A204.1 (cell line): ENCODE measurements around the gene CRYBA4.
"Not testable (repeated sequence)": the region's sequence is repeated elsewhere in the genome, so short reads cannot be mapped to it uniquely, and the experiment has no call there.

Source experiments
- FAIRE-seq: peaks from 2 replicates; lab custom pipeline; 2012; peaks lifted over from hg19 to GRCh38; lab: Jason Lieb, UNC

Gene CRYBA4

GRCh38 chr22:26597026-26597425 lies 24.7 kb upstream of the CRYBA4 start:
- FAIRE-seq = no peak

DNA sequence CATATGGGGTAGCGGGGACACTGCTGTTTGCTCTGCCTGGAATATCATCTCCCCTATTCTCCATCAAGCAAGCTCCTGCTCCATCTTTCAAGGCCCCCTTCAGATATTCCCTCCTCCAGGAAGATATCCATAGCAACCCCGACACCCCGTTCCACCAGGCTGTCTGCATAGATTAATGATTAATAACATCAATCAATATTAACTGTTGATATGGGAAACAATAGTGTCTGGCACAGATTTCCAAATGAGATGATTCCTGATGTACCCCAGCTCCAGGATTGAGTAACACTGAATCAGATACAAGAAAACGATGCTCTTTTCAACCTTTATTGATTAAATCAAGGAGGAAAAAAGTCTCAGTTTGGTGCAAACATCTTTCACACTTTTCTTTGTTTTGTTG lies 24.3 kb upstream of the CRYBA4 start:
- no peak for FAIRE-seq

- FAIRE-seq = no peak
These were observed 22.3 kb upstream of the CRYBA4 start for GRCh38 chr22:26599505-26599904.

- no peak for FAIRE-seq
These were observed 20.0 kb upstream of the CRYBA4 start for GRCh38 chr22:26601726-26602125.

- FAIRE-seq = no peak
These were observed 19.6 kb upstream of the CRYBA4 start for GRCh38 chr22:26602127-26602526.

DNA sequence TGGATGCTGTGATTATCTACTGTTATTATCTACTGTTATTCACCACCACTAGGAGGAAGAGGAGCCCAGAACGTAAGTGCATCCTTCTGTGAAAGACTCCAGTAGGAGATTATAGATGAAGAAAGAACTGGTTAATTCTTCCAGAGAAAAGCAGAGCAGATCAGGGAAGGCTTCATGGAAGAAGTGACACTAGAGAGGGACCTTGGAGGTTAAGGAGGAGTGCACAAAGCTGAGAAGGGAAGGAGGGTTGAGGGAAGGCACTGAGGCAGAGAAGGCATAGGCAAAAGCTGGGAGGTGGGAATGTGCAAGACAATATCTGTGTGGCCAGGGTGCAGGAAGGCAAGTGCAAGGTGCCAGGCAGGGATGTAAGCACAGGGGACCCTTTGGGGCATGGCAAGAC lies 17.4 kb upstream of the CRYBA4 start:
- no peak for FAIRE-seq

DNA sequence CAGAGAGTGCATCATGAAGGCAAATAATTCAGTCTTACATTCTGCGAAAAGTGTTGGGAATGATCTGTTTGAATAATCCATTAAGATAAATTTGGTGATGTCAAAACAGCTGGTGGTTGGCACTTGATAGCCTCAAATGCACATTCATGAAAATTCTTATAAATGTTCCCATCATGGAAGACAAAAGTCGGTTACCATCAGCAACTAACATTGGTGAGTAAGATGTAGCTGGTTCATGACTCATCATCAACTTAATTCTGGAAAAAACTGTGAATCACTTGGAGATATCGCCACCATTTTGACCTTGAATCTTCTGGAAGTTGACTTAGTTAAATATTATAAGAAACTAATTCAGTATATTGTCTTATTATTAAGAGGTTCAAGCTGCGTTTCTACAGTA lies 15.2 kb upstream of the CRYBA4 start:
- no peak for FAIRE-seq

DNA sequence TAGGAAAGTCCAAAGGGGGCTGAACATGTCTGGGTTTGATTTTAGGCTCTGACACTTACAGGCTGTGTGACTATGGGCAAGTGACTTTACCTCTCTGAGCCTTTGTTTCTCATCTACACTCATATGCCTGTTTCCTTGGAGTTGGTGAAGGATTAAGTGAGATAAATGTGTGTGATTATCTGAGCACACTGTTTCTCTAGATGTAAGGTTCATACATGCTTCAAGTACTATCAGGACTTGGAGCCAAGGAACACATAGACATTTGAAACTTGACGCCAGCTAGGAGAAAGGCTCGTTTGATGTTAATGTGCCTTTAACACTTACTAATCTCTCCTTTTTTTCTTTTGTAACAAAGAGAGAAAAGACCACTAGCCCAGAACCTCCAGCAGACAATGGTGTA lies 13.6 kb upstream of the CRYBA4 start:
- FAIRE-seq = no peak

DNA sequence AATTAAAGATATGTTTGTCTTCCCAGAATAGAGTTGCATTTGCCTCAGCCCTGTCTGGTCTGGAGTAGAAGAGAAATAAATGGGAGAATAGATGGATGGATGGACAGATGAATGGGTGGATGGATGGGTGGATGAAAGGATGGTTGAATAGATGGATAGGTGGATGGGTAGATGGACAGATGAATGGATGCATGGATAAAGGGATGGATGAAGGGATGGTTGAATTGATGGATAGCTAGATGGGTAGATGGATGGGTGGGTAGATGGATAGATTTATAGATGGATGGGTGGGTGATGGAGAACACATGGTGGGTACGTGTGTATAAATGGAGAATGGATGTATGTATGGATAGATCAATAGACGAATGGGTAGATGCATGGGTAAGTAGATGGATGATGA lies 12.5 kb upstream of the CRYBA4 start:
- no peak for FAIRE-seq

DNA sequence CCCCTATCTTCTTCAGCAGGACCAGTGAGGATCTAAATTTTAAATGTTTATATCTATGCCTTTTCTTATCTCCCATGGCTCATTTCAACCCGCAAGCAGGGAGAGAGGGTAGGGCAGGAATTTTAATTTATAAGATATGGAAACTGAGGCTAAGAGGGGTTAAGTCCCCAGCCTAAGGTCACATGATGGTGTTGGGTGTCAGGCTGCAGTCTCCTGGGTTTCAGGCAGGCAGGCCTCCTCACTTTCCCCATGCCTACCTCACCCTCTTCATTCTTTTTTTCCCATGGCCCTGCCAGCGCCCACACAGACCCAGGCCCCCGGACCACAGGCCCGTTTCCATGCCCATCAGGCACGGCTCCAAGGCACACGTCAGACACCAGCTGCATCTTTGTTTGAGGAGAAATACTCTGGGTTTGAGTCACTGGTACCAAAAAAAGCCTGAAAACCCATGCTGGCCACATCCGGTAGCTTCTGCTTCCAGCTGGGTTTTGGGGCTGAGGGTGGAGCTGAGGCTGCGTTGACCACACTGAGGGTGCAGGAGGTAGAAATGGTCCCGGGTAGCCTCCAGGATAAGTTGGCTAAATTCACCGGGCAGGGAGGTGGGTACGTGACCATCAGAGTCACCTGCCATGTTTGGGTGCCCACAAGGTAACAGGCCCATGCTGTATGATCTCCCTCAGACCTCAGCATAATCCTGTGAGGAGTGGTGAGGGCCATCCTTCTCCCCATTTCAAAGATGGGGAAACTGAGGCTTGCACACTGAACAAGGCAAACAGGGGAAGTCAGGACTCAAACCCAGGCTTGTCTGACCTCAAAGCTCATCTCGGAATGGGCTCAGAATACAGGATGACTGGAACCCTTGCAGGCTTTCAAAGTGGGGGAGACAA lies 11.4 kb upstream of the CRYBA4 start:
- no peak for FAIRE-seq

DNA sequence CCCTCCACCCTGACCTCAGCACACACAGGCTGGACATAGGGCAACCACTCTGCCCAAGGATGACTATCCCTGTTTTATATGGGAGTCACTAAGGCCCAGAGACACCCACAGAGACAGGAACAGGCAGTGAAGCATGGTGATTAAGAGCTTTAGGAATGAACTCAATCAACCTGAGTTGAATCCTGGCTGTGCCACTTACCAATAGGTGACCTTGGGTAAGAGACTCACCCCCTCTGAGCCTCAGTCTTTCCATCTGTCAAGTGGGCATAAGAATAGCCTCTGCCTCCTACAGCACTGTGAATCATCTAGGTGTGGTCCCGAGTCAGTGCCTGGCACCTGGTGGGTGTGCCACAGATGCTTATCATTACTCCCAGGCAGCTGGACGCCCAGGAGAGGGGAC lies 10.8 kb upstream of the CRYBA4 start:
- FAIRE-seq = no peak

- FAIRE-seq = no peak
These were observed 9.1 kb upstream of the CRYBA4 start for GRCh38 chr22:26612652-26613051.

- FAIRE-seq = not testable (repeated sequence)
These were observed 8.0 kb upstream of the CRYBA4 start for GRCh38 chr22:26613753-26614152.

DNA sequence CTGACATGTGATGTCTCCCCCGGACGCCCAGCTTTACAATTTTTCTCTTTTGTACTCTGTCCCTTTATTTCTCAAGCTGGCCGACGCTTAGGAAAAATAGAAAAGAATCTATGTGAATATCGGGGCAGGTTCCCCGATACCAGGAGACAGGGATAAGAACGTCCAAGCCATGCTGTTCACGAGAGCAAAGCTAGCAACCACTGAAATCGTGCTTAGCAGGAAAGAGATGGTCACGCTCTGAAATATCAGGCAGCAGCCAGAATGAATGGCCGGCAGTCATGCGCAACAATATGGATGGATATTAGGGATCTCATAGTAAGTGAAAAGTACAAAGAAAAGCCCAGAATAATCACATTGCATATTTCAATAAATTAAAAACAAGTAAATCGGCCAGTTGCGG lies 7.4 kb upstream of the CRYBA4 start:
- FAIRE-seq = no peak

DNA sequence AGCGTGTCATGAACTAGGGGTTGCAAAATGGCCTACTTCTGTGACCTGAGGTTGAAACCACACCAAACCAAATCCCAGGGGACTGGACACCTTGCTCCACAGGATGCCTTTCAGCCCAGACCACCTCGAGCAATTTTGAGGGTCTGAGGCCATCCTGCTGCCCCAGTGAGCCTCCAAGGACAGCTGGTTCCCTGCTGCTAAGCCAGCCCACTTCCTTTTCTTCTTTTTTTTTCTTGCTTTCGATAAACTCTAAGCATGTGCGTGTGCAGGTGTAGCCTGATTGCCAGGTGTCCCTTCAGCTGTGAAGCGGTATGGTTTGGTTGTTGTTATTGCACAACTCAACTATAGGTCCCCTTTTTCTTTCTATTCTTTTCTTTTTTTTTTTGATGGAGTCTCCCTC lies 6.6 kb upstream of the CRYBA4 start:
- FAIRE-seq = no peak

- FAIRE-seq = no peak
These were observed 5.8 kb upstream of the CRYBA4 start for GRCh38 chr22:26615830-26616435.

- FAIRE-seq = no peak
These were observed 5.1 kb upstream of the CRYBA4 start for GRCh38 chr22:26616650-26617049.

GRCh38 chr22:26617271-26618199 lies 4.2 kb upstream of the CRYBA4 start, which contains the start of gene CRYBB1:
Gene CRYBB1, minus strand, starts transcription at chr22:26618027. Its CDS starts 1,708 bp downstream, at chr22:26616319.
- no peak for FAIRE-seq

DNA sequence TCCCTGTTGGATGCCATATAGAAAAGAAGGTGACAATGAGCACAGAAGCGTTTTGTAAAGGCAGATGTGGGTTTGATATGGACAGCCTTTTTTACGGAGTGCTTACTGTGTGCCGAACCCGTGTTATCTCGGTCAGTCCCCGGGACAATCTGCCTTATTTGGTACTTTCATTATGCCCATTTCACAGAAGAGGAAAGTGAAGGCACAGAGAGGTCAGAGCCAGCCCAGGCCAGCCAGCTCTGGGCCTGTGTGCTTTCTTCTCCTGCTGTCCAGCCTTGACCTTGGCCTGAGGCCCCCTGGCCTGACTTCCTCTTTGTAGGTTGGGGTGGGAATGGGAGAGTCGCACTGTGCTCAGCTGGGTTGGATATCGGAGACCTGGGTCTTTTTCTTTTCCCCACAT lies 3.3 kb upstream of the CRYBA4 start:
- FAIRE-seq = no peak

DNA sequence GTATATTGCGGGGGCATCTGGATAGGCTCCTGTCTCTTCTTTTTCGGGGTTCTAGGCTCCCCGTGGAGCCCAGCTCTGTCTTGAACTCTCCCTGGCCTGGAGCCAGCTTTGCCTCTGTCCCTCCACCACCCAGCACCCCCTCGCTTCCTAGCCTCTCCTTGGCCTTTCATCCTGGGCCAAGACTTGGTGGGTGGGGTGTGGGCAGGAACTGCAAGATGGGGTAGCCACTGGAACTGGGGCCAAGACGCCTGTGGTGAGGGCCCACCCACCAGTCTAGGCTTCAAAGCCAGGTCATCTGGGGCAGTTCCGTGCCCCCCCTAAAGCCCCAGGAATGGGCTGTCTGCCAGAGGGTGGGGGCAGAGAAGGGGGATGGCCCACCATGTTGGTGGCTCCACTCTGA lies 2.3 kb upstream of the CRYBA4 start:
- FAIRE-seq = no peak

DNA sequence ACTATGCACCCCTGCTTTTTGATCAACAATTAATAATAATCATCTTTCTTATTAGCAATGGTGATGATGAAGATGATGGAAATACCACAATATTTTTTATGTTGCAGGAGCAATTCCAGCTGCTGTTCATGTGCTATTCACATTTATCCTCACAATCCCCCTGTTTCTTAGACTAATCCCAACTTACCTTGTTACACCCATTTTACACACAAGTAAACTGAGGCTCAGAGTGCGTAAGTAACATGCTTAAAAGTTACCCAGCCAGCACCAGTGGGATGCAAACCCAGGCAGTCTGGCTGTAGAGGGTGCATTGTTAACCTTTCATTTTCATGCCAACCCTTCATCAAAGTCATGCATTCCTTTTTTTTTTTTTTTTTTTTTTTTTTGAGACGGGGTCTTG lies 1.6 kb upstream of the CRYBA4 start:
- no peak for FAIRE-seq

GRCh38 chr22:26623984-26624383 lies 2.2 kb downstream of the CRYBA4 start:
- FAIRE-seq = no peak

GRCh38 chr22:26624803-26625202 lies 3.0 kb downstream of the CRYBA4 start:
- FAIRE-seq = no peak
